DND-41 (cell line): ENCODE data around the gene PSMD2.

ENCODE experiments used
- ATAC-seq: fragments of 200-7000 bp; cut with Tn5 transposase; 3 replicates; pipeline ENCODE4 v1.9.1; 2021; ENCODE audit warnings: low read depth; ENCODE audit not compliant: insufficient read depth
- DNase-seq: peaks from one replicate; pipeline ENCODE4 v3.0.0-alpha.2; 2020
- H2AFZ ChIP-seq: 2 replicates; pipeline ENCODE4 v1.6.0; 2012; ENCODE audit warnings: low read depth, low read length
- H3K27ac ChIP-seq: 2 replicates; pipeline ENCODE4 v1.5.1; 2012; ENCODE audit warnings: low read length, inconsistent platforms
- H3K27me3 ChIP-seq: fragments of 200-600 bp; sonication (generic); 2 replicates; pipeline ENCODE4 v1.6.0; 2012; ENCODE audit warnings: low read length, mild to moderate bottlenecking, inconsistent platforms; ENCODE audit not compliant: insufficient read depth, poor library complexity
- H3K36me3 ChIP-seq: 2 replicates; pipeline ENCODE4 v1.5.1; 2012; ENCODE audit warnings: low read length, inconsistent platforms; ENCODE audit not compliant: insufficient read depth
- H3K4me1 ChIP-seq: 2 replicates; pipeline ENCODE4 v1.5.1; 2012; ENCODE audit warnings: mild to moderate bottlenecking, low read length; ENCODE audit not compliant: insufficient read depth
- H3K4me2 ChIP-seq: 2 replicates; pipeline ENCODE4 v1.6.0; 2012; ENCODE audit warnings: mild to moderate bottlenecking, moderate library complexity, low read length, inconsistent platforms; ENCODE audit not compliant: insufficient read depth
- H3K4me3 ChIP-seq, 2 experiments: fragments of 200-600 bp in 1 of 2; shearing (Covaris generic) in 1 of 2; 2 replicates each; pipeline ENCODE4 v1.5.1; 2012 to 2016; ENCODE audit warnings: inconsistent platforms in 2 of 2, low read length in 2 of 2, mild to moderate bottlenecking in 2 of 2, low read depth in 1 of 2, moderate library complexity in 1 of 2
- H3K79me2 ChIP-seq: 2 replicates; pipeline ENCODE4 v1.6.0; 2012; ENCODE audit warnings: low read length, inconsistent platforms; ENCODE audit not compliant: insufficient read depth
- H3K9ac ChIP-seq: 2 replicates; pipeline ENCODE4 v1.6.0; 2012; ENCODE audit warnings: low read depth, mild to moderate bottlenecking, inconsistent platforms, low read length, moderate library complexity
- H3K9me3 ChIP-seq: 2 replicates; pipeline ENCODE4 v1.5.1; 2012; ENCODE audit warnings: low read length, moderate library complexity, mild to moderate bottlenecking, inconsistent platforms; ENCODE audit not compliant: insufficient read depth, severe bottlenecking
- H4K20me1 ChIP-seq: 2 replicates; pipeline ENCODE4 v1.6.0; 2012; ENCODE audit warnings: low read length; ENCODE audit not compliant: insufficient read depth
- EZH2 ChIP-seq: IDR thresholded peaks from 3 replicates; pipeline ENCODE4 v1.6.1; 2012; ENCODE audit warnings: borderline replicate concordance, low read depth, mild to moderate bottlenecking, moderate library complexity, low read length, inconsistent platforms; ENCODE audit not compliant: severe bottlenecking
- TF ChIP-seq, protein P1 (sequence below): IDR thresholded peaks from 2 replicates; pipeline ENCODE4 v1.5.1; 2012; ENCODE audit warnings: borderline replicate concordance, low read length, moderate library complexity, mild to moderate bottlenecking; ENCODE audit not compliant: poor library complexity, severe bottlenecking; ENCODE audit errors: extremely low read depth

PSMD2 gene

DNA sequence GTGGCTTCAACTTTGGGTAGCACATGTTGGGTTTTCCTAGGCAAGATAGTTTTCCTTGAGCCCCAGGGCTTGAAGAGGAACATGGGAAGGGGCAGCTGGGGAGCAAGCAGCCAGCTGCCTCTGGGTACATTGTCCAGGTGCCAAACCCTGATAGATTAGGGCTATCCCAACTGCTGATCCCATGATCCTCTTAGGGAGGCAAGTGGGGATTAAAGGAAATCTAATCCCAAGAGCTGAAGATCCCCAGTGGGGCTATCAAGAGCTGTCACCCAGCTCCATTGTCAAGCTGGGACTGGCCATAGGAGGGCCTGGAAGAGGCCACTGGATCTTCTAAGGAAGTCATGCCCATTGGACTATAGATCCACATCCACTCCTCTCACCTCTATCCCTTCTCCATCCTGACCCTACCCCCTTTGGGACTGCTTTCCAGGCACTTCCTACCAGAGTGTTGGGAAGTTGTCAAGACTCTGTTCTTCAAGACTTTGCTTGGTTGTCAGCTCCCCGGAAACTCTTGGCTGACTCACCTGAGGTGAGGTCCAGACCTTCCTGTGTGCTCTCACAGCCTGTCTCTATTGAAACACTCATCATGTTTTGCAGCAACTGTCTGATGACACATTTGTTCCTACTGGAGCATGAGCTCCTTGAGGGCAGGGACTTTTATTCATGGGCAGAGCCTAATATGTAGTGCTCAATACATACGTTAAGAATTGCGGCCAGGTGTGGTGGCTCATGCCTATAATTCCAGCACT, 43.6 kb upstream of the PSMD2 start:
- Histone ChIP-seq H3K27ac (no peak overlapping the region), H3K4me1 (peaks cover 6% of the 10 kb centered on the region; the same call in 1 of the 2 replicates), H3K9me3 (no peaks in the 10 kb centered on the region), H3K27me3 (no peaks in the 10 kb centered on the region), H3K36me3 (no peaks in the 10 kb centered on the region), H3K4me3 (no peak overlapping the region), H3K79me2 (peaks cover 2% of the 10 kb centered on the region; the same call in 1 of the 2 replicates), H3K4me2 (no peak overlapping the region), H3K9ac (no peak overlapping the region), H2AFZ (no peak overlapping the region), H4K20me1 (no peaks in the 10 kb centered on the region; the same call in 1 of the 2 replicates)
- TF ChIP-seq EZH2: no peak
- TF ChIP-seq, protein P1, sequence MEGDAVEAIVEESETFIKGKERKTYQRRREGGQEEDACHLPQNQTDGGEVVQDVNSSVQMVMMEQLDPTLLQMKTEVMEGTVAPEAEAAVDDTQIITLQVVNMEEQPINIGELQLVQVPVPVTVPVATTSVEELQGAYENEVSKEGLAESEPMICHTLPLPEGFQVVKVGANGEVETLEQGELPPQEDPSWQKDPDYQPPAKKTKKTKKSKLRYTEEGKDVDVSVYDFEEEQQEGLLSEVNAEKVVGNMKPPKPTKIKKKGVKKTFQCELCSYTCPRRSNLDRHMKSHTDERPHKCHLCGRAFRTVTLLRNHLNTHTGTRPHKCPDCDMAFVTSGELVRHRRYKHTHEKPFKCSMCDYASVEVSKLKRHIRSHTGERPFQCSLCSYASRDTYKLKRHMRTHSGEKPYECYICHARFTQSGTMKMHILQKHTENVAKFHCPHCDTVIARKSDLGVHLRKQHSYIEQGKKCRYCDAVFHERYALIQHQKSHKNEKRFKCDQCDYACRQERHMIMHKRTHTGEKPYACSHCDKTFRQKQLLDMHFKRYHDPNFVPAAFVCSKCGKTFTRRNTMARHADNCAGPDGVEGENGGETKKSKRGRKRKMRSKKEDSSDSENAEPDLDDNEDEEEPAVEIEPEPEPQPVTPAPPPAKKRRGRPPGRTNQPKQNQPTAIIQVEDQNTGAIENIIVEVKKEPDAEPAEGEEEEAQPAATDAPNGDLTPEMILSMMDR: no peak
- ATAC-seq (no peak), DNase-seq (no peak)

DNA sequence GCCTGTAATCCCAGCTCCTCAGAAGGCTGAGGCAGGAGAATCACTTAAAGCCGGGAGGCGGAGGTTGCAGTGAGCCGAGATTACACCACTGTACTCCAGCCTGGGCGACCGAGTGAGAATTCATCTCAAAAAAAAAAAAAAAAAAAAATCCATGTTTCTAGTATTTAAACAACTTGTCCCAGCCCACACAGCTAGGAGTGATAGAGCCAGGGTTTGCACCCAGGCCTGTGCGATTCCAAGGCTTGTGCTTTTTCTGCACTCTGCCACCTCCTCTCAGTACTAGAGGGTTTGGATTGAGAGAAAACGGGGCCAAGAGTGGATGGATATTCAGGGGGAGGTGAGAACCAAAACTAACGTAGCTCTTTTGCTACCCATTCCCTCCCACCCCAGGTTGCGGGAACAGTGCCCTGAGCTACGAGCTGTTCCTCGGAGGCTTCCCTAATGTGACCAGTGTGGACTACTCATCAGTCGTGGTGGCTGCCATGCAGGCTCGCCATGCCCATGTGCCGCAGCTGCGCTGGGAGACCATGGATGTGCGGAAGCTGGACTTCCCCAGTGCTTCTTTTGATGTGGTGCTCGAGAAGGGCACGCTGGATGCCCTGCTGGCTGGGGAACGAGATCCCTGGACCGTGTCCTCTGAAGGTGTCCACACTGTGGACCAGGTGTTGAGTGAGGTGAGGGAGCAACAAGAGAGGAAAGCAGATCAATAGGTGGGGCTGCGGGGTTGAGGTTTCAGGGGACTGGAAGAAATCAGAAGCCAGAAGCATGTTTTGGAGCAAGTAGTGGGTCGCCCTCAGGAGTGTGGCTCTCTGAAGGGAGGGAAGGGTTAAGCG, 41.7 kb upstream of the PSMD2 start:
- no peaks in the 10 kb centered on the region for H3K79me2 ChIP-seq
- DNase-seq (no peak), ATAC-seq (no peak)
- H3K9ac ChIP-seq: no peak overlapping the region
- no peaks in the 10 kb centered on the region for H3K36me3 ChIP-seq
- no peak overlapping the region for H3K4me3 ChIP-seq
- no peaks in the 10 kb centered on the region for H3K27me3 ChIP-seq
- H3K4me2 ChIP-seq: no peak overlapping the region
- H2AFZ ChIP-seq: no peak overlapping the region
- no peak overlapping the region for H3K27ac ChIP-seq
- TF ChIP-seq, protein P1: no peak
- no peak for TF ChIP-seq EZH2
- no peaks in the 10 kb centered on the region for H4K20me1 ChIP-seq
- peaks cover 11% of the 10 kb centered on the region for H3K4me1 ChIP-seq
- H3K9me3 ChIP-seq: no peaks in the 10 kb centered on the region

DNA sequence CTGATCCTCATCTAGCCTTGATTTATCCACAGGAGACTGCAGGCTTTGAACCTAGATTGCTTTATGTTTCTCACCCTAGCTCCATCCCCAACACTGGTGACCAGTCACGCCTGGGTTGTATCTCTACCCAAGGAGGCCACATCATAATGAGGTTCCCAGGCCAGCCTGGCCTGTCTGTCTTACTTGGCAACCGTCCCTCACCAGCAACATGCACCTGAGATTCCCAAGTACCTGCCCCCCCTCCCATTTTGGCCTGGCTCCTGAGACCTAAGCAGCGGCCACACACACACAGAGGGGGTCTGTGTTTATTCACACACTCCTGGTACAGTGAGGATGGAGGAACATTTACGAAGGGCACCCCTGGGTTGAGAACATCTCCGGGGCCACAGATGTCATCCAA, 40.1 kb upstream of the PSMD2 start:
- no peaks in the 10 kb centered on the region for H3K79me2 ChIP-seq
- H3K4me3 ChIP-seq: no peak overlapping the region
- no peak for TF ChIP-seq EZH2
- TF ChIP-seq, protein P1: no peak
- no peak overlapping the region for H3K27ac ChIP-seq
- H3K4me2 ChIP-seq: no peak overlapping the region
- peaks cover 18% of the 10 kb centered on the region for H3K4me1 ChIP-seq
- no peaks in the 10 kb centered on the region for H3K36me3 ChIP-seq
- H3K9ac ChIP-seq: no peak overlapping the region
- H3K27me3 ChIP-seq: no peaks in the 10 kb centered on the region
- no peak overlapping the region for H2AFZ ChIP-seq
- DNase-seq (no peak), ATAC-seq (no peak)
- H3K9me3 ChIP-seq: no peaks in the 10 kb centered on the region
- H4K20me1 ChIP-seq: no peaks in the 10 kb centered on the region
